GM18526 (cell line): ENCODE results near the gene EGFL8.

Experiments
- POLR2A ChIP-seq: IDR thresholded peaks from 3 replicates; pipeline ENCODE4 v1.6.1; 2011; ENCODE audit not compliant: insufficient read length; ENCODE audit errors: extremely low read depth

Gene EGFL8

GRCh38 chr6:32183483-32184083, 19.2 kb downstream of the EGFL8 start:
- peak; percentile 31 for TF ChIP-seq POLR2A

- TF ChIP-seq POLR2A, result peak; percentile 2
These were observed 19.8 kb downstream of the EGFL8 start, which contains the start of gene AGER for GRCh38 chr6:32184084-32184640. Gene AGER, minus strand, starts transcription at chr6:32184253. Its CDS starts 31 bp downstream, at chr6:32184222.

GRCh38 chr6:32187009-32187709, 22.8 kb downstream of the EGFL8 start:
- TF ChIP-seq POLR2A, result no peak

DNA sequence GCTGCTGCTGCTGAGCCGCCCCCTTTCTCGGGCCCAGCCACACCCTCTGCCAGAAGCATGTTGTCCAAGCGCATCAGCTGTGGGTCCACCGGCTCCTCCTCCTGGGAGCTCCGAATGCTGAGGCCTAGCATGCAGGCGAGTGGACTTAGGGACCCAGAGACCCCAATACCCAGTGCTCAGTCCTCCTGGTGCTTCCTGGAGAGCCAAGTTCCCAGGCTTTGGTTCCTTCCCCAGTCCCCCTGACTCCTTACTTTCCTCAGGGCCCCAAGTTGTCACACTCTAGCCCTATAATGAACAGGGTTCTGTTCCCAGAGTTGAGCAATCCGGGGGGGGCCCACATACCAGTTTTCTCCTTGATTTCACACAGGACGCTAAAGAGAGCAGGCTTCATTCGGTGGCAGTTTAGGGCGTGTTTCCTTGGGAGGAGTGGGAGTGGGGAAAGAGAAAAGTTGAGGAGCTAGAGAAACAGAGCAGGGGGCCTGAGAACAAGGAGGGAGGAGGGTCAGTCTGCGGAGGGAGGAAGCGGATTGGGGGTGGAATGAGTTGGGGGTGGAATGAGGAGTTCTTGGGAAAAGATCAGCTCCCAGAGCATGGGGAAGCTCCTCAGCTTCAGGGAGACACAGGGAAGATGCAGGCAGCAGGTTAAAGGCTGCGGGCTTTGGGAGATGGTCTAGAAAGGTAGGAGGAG, 24.1 kb downstream of the EGFL8 start:
- TF ChIP-seq POLR2A, result no peak

- no peak for TF ChIP-seq POLR2A
These were observed 24.8 kb downstream of the EGFL8 start for GRCh38 chr6:32189069-32189741.

GRCh38 chr6:32189742-32190053, 25.3 kb downstream of the EGFL8 start:
- no peak for TF ChIP-seq POLR2A

- TF ChIP-seq POLR2A, result peak; percentile 74
These were observed 25.9 kb downstream of the EGFL8 start, which contains the start of gene PBX2 for GRCh38 chr6:32190054-32190851. Gene PBX2, minus strand, starts transcription at chr6:32190202. Its CDS starts 287 bp downstream, at chr6:32189915.

- no peak for TF ChIP-seq POLR2A
These were observed 26.7 kb downstream of the EGFL8 start for GRCh38 chr6:32190911-32191677.

DNA sequence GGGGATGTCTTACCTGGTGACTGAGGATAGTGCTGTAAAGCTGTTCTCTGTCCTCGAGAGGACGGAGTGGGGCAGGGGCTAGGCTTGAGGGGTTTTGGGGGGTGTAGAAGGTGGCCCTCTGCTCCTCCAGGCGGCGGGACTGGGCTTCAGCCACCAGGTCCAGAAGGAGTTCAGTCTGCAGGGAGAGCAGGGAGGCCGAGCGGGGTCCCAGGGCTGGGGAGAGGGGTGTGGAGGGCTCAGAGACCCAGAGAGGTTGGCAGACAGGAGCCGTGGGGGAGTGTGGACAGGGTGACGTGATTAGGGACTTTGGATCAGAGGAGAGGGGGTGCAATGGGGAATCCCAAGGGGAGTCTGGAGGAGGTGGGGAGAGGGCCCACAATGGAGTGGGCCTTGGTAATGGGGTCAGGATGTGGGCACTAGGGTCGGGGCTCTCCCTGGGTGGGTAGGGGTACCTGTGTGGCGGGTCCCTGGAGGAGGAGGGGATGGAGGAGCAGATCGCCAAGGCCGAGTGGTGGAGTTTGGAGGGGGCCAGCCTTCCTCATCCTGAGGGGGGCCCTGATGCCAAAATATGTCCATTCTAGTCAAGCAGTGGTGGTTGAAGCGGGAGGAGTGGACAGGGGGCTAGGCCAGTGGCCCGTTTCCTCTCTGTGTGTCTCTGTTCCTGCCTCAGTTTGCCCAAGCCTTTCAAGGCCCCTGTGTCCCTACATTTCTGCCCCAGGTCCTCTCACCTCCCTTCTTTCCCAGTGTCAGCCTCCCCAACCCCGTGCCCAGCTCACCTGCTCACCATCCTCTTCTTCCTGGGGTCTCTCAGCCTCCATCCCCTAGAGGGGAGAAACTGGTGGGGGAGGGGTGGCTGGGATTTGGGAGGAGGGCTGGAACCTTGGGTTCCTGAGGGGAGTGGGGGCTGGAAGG, 27.6 kb downstream of the EGFL8 start:
- no peak for TF ChIP-seq POLR2A

GRCh38 chr6:32192608-32193039, 28.2 kb downstream of the EGFL8 start, which contains the start of gene GPSM3:
Gene GPSM3, minus strand, starts transcription at chr6:32192643. Its CDS starts 130 bp downstream, at chr6:32192513.
- peak; percentile 49 for TF ChIP-seq POLR2A

GRCh38 chr6:32194388-32194787, 30.0 kb downstream of the EGFL8 start:
- no peak for TF ChIP-seq POLR2A

DNA sequence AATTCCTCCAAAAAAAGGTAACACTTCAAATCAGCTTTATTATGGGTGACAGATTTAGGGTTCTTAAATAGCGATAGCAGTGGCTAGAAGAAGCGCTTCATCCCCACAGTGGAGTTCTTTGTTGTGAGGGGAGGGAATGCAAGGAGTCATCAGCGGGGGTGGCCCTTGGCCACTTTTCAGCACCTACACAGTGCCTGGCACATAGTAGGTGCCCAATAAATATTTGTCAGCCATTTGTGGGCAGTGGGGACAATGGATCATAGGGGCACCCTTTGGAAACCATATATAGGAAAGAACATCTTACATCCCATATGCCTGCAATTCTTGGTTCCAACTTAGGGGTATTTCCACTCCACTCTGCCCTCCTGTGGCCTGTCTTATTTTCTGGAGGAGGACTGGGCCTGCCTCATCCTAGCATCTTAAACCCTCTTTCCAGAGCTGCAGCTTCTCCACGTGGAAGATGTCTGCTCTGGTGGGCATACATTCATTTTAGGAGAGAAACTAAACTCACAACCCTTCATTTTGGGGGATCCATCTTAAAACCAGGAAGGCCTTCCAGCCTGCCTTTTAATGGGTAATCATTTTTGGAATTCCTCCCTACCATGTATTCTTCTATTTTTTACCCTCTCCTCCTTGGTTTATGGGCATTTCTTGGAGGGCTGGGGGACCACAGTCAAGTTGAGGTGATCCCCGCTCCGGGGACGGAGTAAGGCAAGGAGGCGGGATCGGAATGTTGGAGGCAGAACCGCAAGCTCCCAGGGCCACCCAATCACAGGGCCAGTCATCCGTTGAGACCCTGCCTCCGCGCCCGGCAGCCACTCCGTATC, 30.6 kb downstream of the EGFL8 start:
- TF ChIP-seq POLR2A, result peak; percentile 62
